Liver (tissue), 3 donors: ENCODE data around the gene HLCS.

Experiments
- EGR1 ChIP-seq, 2 donors: IDR thresholded peaks; 2 replicates each; pipeline ENCODE4 v1.6.1; 2016 to 2018; ENCODE audit warnings: antibody characterized with exemption in 2 of 2, low read depth in 2 of 2
- FOXA1 ChIP-seq: IDR thresholded peaks from 2 replicates; pipeline ENCODE4 v1.6.1; 2016; ENCODE audit warnings: antibody characterized with exemption
- FOXA2 ChIP-seq: IDR thresholded peaks from 2 replicates; pipeline ENCODE4 v1.6.1; 2016; ENCODE audit warnings: antibody characterized with exemption
- HNF4A ChIP-seq, 2 donors: conservative IDR thresholded peaks; 2 replicates each; pipeline ENCODE4 v1.6.1; 2016; ENCODE audit warnings: antibody characterized with exemption in 2 of 2, mild to moderate bottlenecking in 2 of 2
- JUND ChIP-seq, 2 donors: IDR thresholded peaks; 2 replicates each; pipeline ENCODE4 v1.6.1; 2016; ENCODE audit warnings: antibody characterized with exemption in 2 of 2
- RAD21 ChIP-seq, 2 donors: IDR thresholded peaks; 2 replicates each; pipeline ENCODE4 v1.6.1; 2016; ENCODE audit warnings: antibody characterized with exemption in 2 of 2, mild to moderate bottlenecking in 2 of 2
- RXRA ChIP-seq, 2 donors: IDR thresholded peaks; 2 replicates each; pipeline ENCODE4 v1.6.1; 2017 to 2018; ENCODE audit warnings: antibody characterized with exemption in 2 of 2, mild to moderate bottlenecking in 1 of 2
- SP1 ChIP-seq: IDR thresholded peaks from 2 replicates; pipeline ENCODE4 v1.6.1; 2018; ENCODE audit warnings: antibody characterized with exemption, mild to moderate bottlenecking
- YY1 ChIP-seq: IDR thresholded peaks from 2 replicates; pipeline ENCODE4 v1.6.1; 2016; ENCODE audit warnings: antibody characterized with exemption, mild to moderate bottlenecking
- TF ChIP-seq, protein P1 (sequence below): fragments of 150-350 bp; IDR thresholded peaks from 2 replicates; pipeline ENCODE4 v1.5.1; 2017; ENCODE audit warnings: improper control_type of control experiment, low read depth, low read length; ENCODE audit not compliant: missing input control
- TF ChIP-seq, protein P2 (sequence below): IDR thresholded peaks from 2 replicates; pipeline ENCODE4 v1.6.1; 2016; ENCODE audit warnings: antibody characterized with exemption, mild to moderate bottlenecking
- TF ChIP-seq, protein P3 (sequence below): IDR thresholded peaks from 2 replicates; pipeline ENCODE4 v1.6.1; 2016; ENCODE audit warnings: antibody characterized with exemption
- TF ChIP-seq, protein P4 (sequence below): IDR thresholded peaks from 2 replicates; pipeline ENCODE4 v1.6.1; 2016; ENCODE audit warnings: antibody characterized with exemption
- donor health status: healthy.
- donor health status: healthy.

DNA sequence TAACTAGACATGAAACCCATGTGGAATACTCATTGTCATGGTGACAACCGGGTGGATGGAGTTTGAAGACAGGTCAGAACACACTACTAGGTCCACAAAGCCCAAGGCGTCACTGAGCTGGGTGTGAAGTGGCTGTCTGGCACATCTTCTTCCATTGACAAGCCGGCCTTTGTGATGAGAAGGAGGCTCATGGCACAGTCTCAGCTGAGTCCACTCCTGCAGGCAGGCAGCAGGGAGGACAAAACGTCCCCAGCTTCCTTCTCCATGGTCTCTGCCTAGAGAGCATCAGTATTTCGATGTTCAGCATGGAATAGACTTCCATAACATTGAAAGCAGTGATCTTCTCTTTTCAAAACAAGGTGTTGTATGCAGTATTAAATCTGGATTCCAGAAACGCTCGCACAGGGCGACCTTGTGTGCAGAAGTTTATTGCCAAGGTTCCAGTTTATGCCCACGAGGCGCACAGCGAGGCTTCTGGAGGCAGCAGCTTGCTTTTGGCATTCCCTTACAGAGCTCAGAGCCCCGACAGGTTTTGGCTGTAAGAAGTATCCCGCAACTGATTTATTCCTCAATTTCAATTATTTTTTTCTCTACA, 163.3 kb downstream of the HLCS start:
- TF ChIP-seq, protein P1, sequence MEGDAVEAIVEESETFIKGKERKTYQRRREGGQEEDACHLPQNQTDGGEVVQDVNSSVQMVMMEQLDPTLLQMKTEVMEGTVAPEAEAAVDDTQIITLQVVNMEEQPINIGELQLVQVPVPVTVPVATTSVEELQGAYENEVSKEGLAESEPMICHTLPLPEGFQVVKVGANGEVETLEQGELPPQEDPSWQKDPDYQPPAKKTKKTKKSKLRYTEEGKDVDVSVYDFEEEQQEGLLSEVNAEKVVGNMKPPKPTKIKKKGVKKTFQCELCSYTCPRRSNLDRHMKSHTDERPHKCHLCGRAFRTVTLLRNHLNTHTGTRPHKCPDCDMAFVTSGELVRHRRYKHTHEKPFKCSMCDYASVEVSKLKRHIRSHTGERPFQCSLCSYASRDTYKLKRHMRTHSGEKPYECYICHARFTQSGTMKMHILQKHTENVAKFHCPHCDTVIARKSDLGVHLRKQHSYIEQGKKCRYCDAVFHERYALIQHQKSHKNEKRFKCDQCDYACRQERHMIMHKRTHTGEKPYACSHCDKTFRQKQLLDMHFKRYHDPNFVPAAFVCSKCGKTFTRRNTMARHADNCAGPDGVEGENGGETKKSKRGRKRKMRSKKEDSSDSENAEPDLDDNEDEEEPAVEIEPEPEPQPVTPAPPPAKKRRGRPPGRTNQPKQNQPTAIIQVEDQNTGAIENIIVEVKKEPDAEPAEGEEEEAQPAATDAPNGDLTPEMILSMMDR: no peak
- TF ChIP-seq, protein P2, sequence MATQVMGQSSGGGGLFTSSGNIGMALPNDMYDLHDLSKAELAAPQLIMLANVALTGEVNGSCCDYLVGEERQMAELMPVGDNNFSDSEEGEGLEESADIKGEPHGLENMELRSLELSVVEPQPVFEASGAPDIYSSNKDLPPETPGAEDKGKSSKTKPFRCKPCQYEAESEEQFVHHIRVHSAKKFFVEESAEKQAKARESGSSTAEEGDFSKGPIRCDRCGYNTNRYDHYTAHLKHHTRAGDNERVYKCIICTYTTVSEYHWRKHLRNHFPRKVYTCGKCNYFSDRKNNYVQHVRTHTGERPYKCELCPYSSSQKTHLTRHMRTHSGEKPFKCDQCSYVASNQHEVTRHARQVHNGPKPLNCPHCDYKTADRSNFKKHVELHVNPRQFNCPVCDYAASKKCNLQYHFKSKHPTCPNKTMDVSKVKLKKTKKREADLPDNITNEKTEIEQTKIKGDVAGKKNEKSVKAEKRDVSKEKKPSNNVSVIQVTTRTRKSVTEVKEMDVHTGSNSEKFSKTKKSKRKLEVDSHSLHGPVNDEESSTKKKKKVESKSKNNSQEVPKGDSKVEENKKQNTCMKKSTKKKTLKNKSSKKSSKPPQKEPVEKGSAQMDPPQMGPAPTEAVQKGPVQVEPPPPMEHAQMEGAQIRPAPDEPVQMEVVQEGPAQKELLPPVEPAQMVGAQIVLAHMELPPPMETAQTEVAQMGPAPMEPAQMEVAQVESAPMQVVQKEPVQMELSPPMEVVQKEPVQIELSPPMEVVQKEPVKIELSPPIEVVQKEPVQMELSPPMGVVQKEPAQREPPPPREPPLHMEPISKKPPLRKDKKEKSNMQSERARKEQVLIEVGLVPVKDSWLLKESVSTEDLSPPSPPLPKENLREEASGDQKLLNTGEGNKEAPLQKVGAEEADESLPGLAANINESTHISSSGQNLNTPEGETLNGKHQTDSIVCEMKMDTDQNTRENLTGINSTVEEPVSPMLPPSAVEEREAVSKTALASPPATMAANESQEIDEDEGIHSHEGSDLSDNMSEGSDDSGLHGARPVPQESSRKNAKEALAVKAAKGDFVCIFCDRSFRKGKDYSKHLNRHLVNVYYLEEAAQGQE: no peak
- TF ChIP-seq, protein P3, sequence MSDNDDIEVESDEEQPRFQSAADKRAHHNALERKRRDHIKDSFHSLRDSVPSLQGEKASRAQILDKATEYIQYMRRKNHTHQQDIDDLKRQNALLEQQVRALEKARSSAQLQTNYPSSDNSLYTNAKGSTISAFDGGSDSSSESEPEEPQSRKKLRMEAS: no peak
- TF ChIP-seq EGR1 (IDR thresholded peaks at IDR 0.05; ENCODE audit: low read depth in 2 of 2) (no peak), YY1 (no peak), RXRA (IDR thresholded peaks at IDR 0.05) (no peak), RAD21 (IDR thresholded peaks at IDR 0.05) (no peak), JUND (IDR thresholded peaks at IDR 0.05) (no peak), FOXA2 (no peak), FOXA1 (no peak), HNF4A (conservative IDR thresholded peaks at IDR 0.05) (no peak), SP1 (no peak)
- TF ChIP-seq, protein P4, sequence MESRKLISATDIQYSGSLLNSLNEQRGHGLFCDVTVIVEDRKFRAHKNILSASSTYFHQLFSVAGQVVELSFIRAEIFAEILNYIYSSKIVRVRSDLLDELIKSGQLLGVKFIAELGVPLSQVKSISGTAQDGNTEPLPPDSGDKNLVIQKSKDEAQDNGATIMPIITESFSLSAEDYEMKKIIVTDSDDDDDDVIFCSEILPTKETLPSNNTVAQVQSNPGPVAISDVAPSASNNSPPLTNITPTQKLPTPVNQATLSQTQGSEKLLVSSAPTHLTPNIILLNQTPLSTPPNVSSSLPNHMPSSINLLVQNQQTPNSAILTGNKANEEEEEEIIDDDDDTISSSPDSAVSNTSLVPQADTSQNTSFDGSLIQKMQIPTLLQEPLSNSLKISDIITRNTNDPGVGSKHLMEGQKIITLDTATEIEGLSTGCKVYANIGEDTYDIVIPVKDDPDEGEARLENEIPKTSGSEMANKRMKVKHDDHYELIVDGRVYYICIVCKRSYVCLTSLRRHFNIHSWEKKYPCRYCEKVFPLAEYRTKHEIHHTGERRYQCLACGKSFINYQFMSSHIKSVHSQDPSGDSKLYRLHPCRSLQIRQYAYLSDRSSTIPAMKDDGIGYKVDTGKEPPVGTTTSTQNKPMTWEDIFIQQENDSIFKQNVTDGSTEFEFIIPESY: no peak
